HG02943 (cell line): ENCODE measurements around the gene SUFU.
"Not testable (repeated sequence)": the region's sequence is repeated elsewhere in the genome, so short reads cannot be mapped to it uniquely, and the experiment has no call there.

Experiments
- ATAC-seq: cut with Tn5 transposase; IDR thresholded peaks from one replicate; pipeline ENCODE4 v1.9.1; 2021; ENCODE audit warnings: mild to moderate bottlenecking, low read depth, moderate library complexity; ENCODE audit not compliant: unreplicated experiment

SUFU gene

DNA sequence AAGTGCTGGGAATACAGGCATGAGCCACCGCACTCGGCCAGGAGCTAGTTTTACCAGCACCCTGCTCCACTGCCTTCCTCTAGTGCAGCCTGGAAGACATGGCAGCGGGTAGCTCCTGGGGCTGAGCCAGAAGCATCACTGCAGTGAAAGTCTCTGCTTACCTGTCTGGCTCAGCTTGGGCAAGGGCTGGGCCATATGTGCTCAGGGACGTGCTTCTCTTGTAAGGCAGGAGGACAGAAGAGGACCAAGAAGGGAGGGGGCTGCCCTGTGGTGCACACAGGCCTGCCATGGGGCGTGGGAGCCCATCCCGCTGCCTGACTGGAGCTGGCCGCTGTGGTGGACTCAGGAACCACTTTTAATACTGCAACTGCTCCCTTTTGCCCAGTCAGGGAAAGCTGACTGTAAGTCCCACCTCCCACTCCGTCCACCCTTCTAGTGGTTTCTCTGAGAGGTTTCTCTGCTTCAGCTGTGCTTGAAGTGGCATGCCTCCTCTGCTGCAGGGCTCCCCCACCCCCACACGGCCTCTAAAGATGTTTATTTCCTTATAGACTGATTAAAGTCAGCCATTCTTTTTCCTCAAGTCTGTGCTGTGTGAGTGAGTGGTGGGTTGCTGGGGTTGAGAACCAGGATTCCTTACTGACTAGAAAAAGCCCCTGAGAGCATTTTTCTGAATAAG is 27.2 kb upstream of the SUFU start:
- ATAC-seq = no peak

- ATAC-seq = no peak
Observed at GRCh38 chr10:102479651-102480050, 24.1 kb upstream of the SUFU start.

GRCh38 chr10:102480396-102480795 is 23.4 kb upstream of the SUFU start:
- ATAC-seq = no peak

DNA sequence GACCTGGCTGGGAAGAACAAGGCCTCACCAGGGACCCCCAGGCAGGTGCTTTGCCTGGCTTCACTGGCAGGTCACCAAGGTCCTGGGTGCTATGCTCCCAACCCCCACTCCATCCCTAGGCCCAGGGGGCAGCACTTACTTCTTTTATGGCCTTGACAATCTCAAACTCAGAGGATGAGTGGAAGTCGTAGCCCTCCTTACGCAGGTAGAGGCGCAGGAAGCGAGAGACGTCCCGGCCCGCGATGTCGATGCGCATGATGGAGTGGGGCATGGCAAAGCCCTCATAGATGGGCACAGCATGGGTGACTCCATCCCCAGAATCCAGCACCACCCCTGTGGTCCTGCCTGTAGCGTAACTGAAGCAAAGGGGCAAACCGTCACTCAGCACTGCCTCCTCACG is 19.8 kb upstream of the SUFU start:
- ATAC-seq = no peak

- no peak for ATAC-seq
Observed at GRCh38 chr10:102485093-102485784, 18.5 kb upstream of the SUFU start.

GRCh38 chr10:102491136-102491535 is 12.6 kb upstream of the SUFU start:
- ATAC-seq = no peak

- no peak for ATAC-seq
Observed at GRCh38 chr10:102492344-102492939, 11.3 kb upstream of the SUFU start.

GRCh38 chr10:102492983-102493382 is 10.8 kb upstream of the SUFU start:
- no peak for ATAC-seq

GRCh38 chr10:102493771-102494170 is 10.0 kb upstream of the SUFU start:
- no peak for ATAC-seq

DNA sequence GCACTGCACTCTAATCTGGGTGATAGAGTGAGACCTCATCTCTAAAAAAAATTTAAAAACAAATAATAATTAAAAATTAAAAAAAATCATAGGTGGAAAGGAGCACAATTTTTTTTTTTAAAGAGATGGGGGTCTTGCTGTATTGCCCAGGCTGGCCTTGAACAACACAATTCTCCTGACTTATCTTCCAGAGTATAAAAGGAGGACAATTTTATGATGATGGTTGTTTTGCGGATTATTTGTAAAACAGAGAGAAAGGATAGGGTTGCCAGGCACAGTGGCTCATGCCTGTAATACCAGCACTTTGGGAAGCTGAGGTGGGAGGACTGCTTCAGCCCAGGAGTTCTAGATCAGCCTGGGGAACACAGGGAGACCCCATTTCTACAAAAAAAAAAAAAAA is 6.2 kb upstream of the SUFU start:
- no peak for ATAC-seq

GRCh38 chr10:102499356-102499755 is 4.4 kb upstream of the SUFU start:
- no peak for ATAC-seq

DNA sequence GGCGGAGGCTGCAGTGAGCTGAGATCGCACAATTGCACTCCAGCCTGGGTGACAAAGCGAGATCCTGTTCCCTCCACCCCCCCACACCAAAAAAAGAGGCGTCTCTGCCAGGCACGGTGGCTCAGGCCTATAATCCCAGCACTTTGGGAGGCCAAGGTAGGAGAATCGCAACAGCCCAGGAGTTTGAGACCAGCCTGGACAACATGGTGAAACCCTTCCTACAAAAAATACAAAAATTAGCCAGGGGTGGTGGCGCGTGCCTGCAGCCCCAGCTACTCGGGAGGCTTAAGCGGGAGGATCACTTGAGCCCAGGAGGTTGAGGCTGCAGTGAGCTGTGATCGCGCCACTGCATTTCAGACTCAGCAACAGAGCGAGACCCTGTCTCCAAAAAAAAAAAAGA is 3.1 kb upstream of the SUFU start:
- ATAC-seq = not testable (repeated sequence)

DNA sequence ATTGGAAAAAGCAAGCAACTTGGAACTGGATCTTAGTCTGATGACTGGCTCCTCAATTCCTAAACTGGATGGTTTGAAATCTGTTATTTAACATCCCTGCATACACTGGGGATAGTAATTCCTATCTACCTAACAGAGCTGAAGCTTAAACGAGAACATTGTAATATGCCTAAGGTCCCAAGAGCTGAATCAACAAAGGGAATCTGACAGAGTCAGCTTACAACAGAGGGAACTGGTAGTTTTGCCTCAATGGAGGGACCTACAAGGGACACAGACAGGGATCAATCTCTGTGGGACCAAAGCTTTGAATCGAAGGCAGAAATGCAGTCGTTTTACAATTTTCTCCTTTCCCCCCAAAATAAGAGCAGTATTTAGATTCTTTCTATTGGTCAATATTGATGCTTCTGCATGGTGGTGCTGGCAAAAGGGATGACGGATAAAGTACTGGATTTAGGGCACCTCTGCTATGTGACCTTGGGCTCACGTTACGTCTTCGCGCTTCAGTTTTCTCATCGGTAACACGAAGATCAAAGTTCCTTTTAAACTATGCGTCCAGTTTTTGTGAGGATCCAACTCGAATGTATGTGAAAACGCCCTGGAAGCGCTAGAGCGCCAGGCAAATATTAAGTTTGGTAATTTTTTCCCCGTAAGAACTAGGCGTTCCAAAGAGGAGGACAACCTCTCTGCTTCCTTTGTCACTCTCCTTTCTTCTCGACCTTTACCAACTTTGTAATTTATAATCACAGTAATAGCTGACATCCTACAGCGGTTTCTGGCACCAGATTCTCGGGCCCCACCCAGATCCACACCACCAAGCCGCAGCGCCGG is 2.4 kb upstream of the SUFU start:
- no peak for ATAC-seq

GRCh38 chr10:102502029-102502336 is 1.8 kb upstream of the SUFU start:
- ATAC-seq = peak; percentile 73

DNA sequence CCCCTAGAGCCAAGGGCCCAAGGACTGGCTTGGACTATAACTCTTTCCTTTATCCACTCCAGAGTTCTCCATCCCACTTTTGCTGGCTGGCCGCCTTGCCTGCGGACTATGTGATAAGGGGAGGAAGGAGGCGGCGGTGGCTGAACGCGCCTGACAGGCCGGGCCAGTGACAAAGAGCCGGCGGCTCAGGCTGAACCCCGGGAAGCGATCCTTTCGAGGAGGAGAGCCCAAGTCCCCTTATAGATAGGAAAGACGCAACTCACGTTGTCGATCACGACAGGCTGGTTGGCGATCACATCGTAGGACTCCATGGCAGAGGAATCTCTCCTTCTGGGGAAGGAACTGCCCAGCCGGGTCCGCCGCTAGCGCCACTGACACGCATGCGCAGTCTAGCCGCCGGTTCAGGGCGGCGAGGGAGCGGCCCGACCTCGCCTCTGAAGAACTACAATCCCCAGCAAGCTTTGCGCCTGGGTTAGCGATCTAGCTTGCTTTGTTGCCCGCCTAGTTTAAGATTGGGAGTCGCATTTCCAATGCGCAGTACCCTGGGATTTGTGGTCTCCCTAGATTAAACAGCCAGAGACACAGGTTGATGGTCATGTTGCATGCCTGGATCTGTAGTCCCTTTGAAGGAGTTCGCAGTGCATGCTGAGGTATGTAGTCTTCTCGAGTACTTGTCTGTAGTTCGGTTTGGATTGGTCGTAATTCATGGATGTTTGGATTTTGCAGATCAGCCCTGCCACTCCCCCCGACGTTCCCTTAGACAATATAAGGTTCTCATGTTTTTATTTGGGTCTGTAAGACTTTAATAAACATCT is 1.2 kb upstream of the SUFU start, which contains the start of gene ACTR1A:
Gene ACTR1A, minus strand, starts transcription at position 376 of the 815 bp plus-strand sequence. Its CDS starts 65 bp downstream, at position 311.
- peak; percentile 57 for ATAC-seq

DNA sequence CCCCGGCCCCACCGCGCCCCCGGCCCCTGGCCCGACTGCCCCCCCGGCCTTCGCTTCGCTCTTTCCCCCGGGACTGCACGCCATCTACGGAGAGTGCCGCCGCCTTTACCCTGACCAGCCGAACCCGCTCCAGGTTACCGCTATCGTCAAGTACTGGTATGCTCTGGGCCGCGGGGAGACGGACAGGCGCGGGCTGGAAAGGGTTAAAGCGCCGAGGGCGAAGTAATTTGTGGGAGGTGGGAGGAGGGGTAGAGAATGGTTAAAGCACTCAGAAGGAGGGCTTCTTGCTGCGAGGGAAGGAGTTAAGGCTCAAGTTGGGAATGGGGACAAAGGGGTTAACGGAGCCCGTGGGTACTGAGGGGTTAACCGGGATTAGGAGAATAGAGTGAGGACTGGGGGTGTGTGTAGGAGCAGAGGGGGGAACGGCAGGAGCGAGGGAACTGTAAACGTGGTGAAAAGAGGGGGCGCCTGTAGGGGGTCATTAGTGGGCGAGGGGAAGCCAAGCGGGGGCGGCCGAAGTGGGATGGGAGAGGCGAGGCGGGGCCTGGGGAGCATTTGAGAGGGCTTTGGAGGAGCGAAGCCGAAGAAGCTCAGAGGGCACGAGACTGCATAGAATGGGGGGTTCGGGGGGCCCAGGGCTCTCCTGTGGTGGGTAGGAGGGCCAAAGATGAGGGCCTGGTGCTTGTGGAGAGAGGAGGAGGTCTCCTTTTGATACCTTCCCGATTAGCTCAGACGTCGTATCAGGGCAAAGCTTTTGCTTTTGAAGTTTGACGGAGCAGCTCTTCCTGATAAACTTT is 605 bp downstream of the SUFU start:
- no peak for ATAC-seq

GRCh38 chr10:102504976-102505300 is 1.2 kb downstream of the SUFU start:
- ATAC-seq = no peak

- ATAC-seq = no peak
Observed at GRCh38 chr10:102505462-102506115, 1.8 kb downstream of the SUFU start.

DNA sequence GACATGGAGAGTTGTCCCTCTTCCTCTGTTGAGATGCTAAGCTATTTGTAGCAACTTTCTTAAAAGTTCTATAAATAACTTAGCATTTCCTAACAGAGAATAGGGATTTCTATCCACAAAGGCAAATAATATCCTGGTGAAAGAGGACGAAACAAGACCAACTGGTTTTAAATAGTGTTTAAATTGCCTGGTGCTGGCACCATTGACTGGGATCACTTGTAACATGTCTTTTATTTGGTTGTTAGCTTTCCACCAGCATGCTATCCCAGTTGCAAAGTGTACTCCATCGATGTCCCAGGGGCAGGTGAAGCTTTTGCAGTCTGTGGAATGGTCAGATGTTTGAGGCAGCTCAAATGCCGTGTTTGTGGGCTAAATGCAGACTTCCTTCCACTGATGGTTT is 3.7 kb downstream of the SUFU start:
- ATAC-seq = no peak
